ENCODE data around the gene TPST1. TPM values are rescaled to one million over a fixed set of nuclear protein-coding genes. Genes with fewer than 3 reads are reported as not detected.
A peak's percentile ranks its signal among the peaks of the same experiment; 100 is the strongest.

Gene TPST1
- total and polyA plus RNA-seq, 9 of the 15 experiments (the other 6 are each of a cell fraction or from before 2014, with no cell fraction given) = 0.15 to 2.2 (median 0.53) TPM

- no peak for TF ChIP-seq IRF9 (tag; IDR thresholded peaks at IDR 0.05)
Observed at GRCh38 chr7:66205741-66206090, 582 bp downstream of the TPST1 start (continued).

GRCh38 chr7:66206119-66206933 is 1.2 kb downstream of the TPST1 start:
- Histone ChIP-seq H3K9me1 (ENCODE audit: control insufficient read depth, insufficient read depth, low read length) (no peaks in the 10 kb centered on the region), H3K27ac (ENCODE audit: extremely low read depth, low read depth, low read length) (no peak overlapping the region), H3K27me3 (ENCODE audit: control insufficient read depth in 2 of 2, insufficient read depth in 2 of 2, low read length in 2 of 2) (peaks cover 25 to 41% of the 10 kb centered on the region in 2 experiments), H4K20me1 (replicated peaks; ENCODE audit: control insufficient read depth, insufficient read depth, low read length) (0 out of 2 replicates have a peak, but pooled peaks cover 1% of the 10 kb centered on the region), H3K4me3 (no peak overlapping the region), H3K4me1 (replicated peaks in 1 of 2; ENCODE audit: control insufficient read depth in 2 of 2, insufficient read depth in 2 of 2, low read length in 2 of 2) (peaks cover 3 to 13% of the 10 kb centered on the region in 2 experiments; a peak in 3 of 5 replicates), H3K79me2 (ENCODE audit: control insufficient read depth, insufficient read depth, low read length) (no peaks in the 10 kb centered on the region), H3K9ac (ENCODE audit: insufficient read depth in 1 of 2, low read depth in 2 of 2, low read length in 2 of 2) (no peak overlapping the region), H3K9me3 (replicated peaks; ENCODE audit: control insufficient read depth, insufficient read depth, low read depth, low read length) (no peaks in the 10 kb centered on the region), H3K36me3 (ENCODE audit: control insufficient read depth, insufficient read depth, low read length) (no peaks in the 10 kb centered on the region), H2AFZ (ENCODE audit: low read depth, low read length) (no peak overlapping the region), H3K4me2 (ENCODE audit: insufficient read depth, low read length) (no peak overlapping the region)
- BruUV-seq (replicated peaks) = TSS peak; percentile 47
- intact Hi-C loops (cut with micrococcal nuclease) (loop anchor here (10.0 kb wide), 1 partner anchor 172 kb away; no protein-coding TSS in a partner anchor), in situ Hi-C loops (cut with MboI) (no loop called here)
- ChIA-PET POLR2A (interaction anchor here (0.7 to 0.9 kb wide), 2 partner anchors 17 to 19 kb away, joined by 3 read pairs; no protein-coding TSS in a partner anchor), CTCF (ENCODE audit: low intra/inter-chr PET ratio) (no interaction called here)
- no peak for DNase-seq (ENCODE audit: extremely low read depth in 1 of 4, low spot score in 3 of 4)
- ATAC-seq = no peak
- no peak for FAIRE-seq
- 13% methylated on average over 11 of the region's 12 CpGs for WGBS (ENCODE audit: insufficient coverage, low coverage, missing lambda C conversion rate)
- TF ChIP-seq BCOR (IDR thresholded peaks at IDR 0.05) = 0 out of 2 replicates have a peak, but pooled peaks have one; percentile 13
- no peak for TF ChIP-seq KDM2B (CRISPR knock-in tag; IDR thresholded peaks at IDR 0.05)
- no peak for TF ChIP-seq CREB3L1 (IDR thresholded peaks at IDR 0.05; ENCODE audit: borderline replicate concordance, low read depth)
- TF ChIP-seq TBP (optimal IDR thresholded peaks at IDR 0.05; ENCODE audit: low read depth, low read length) = no peak
- no peak for TF ChIP-seq ZNF217 (CRISPR knock-in tag; IDR thresholded peaks at IDR 0.05)
- TF ChIP-seq ZKSCAN1 (IDR thresholded peaks at IDR 0.05; ENCODE audit: low read depth, low read length) = peak; percentile 94
- TF ChIP-seq NKRF (IDR thresholded peaks at IDR 0.05; ENCODE audit: borderline replicate concordance) = no peak
- peak; percentile 24 for TF ChIP-seq CBX8 (IDR thresholded peaks at IDR 0.05; ENCODE audit: borderline replicate concordance, extremely low read depth, low read depth, low read length, poor library complexity, severe bottlenecking)
- no peak for TF ChIP-seq PHF20 (IDR thresholded peaks at IDR 0.05; ENCODE audit: partially characterized antibody)
- no peak for TF ChIP-seq DACH1 (IDR thresholded peaks at IDR 0.05; ENCODE audit: partially characterized antibody)
- TF ChIP-seq ZNF512 (tag; IDR thresholded peaks at IDR 0.05) = 0 out of 2 replicates have a peak, but pooled peaks have one; percentile 1
- TF ChIP-seq CC2D1A (IDR thresholded peaks at IDR 0.05) = no peak
- no peak for TF ChIP-seq TARDBP (IDR thresholded peaks at IDR 0.05)

Measured in K562 (cell line).